ENCODE data around the gene SRP9.
"Not testable (repeated sequence)": the region's sequence is repeated elsewhere in the genome, so short reads cannot be mapped to it uniquely, and the experiment has no call there.

SRP9 gene

GRCh38 chr1:225752245-225752644 is 25.4 kb upstream of the SRP9 start:
- H3K4me3 ChIP-seq (ENCODE audit: low read length) = no peak overlapping the region
- DNase-seq (ENCODE audit: low read depth, low spot score) = no peak

- DNase-seq (ENCODE audit: low read depth, low spot score) = no peak
- no peak overlapping the region for H3K4me3 ChIP-seq (ENCODE audit: low read length)
Measured at GRCh38 chr1:225754940-225755641, 22.5 kb upstream of the SRP9 start.

GRCh38 chr1:225755671-225756319 is 21.8 kb upstream of the SRP9 start:
- H3K4me3 ChIP-seq (ENCODE audit: low read length) = no peak overlapping the region
- DNase-seq (ENCODE audit: low read depth, low spot score) = no peak

DNA sequence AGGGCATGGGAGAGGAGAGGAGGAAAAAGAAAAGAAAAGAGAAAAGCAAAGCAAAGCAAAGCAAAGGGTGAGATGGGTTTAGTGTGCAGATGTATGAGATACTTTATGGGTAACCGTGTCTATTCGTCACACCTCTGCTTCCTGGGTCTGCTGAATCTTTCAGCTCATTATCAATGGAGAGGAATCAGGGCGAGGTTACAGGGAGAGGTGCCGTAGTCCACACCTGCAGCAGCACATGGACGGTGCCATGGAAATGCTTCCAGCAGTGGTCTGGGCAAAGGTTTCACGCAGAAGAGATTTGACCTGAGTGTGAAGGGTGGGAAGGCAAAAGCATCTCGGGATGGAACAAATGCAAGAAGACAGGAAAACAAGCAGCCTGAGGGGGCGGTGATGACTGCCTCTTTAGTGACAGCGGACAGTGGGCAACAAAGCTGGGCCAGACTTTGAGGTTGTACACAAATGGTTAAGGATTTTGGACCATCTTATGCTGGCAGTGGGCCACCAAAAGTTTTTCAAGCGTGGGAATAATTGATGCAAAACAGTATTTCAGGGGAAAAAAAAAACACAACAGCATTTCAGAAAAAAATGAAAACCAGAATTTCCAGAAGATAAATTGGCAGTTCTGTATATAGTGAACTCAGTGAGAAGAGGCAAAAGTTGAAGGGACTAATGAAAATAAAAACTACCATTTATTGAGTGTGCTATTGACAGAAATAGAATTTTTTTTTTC is 19.5 kb upstream of the SRP9 start:
- no peak overlapping the region for H3K4me3 ChIP-seq (ENCODE audit: low read length)
- no peak for DNase-seq (ENCODE audit: low read depth, low spot score)

- DNase-seq (ENCODE audit: low read depth, low spot score); H3K4me3 ChIP-seq (ENCODE audit: low read length): not testable (repeated sequence)
Measured at GRCh38 chr1:225759972-225760371, 17.7 kb upstream of the SRP9 start.

GRCh38 chr1:225760531-225760930 is 17.1 kb upstream of the SRP9 start:
- H3K4me3 ChIP-seq (ENCODE audit: low read length) = no peak overlapping the region
- no peak for DNase-seq (ENCODE audit: low read depth, low spot score)

- DNase-seq (ENCODE audit: low read depth, low spot score); H3K4me3 ChIP-seq (ENCODE audit: low read length): not testable (repeated sequence)
Measured at GRCh38 chr1:225761395-225761794, 16.2 kb upstream of the SRP9 start.

DNA sequence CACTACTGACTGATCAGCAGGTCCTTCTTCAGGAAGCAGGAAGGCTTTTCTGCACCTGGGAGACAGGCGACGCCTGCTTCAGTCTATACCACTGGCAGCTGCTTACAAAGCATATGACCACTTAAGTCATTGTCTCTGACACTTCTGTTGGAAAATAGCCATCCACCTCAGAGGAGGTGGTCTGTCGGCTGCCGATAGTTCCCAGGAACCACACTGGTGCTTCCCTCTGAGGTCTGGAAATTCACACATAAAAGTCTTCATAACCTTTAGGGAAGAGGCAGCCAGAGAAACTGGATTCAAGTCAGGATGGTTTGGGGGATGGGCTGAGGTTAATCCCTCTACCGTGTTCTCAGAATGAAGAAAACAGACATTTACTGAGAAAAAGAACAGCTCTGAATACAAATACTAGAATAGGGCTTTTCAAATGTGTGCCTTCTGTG is 15.6 kb upstream of the SRP9 start:
- DNase-seq (ENCODE audit: low read depth, low spot score) = no peak
- H3K4me3 ChIP-seq (ENCODE audit: low read length) = no peak overlapping the region

GRCh38 chr1:225762444-225762843 is 15.2 kb upstream of the SRP9 start:
- DNase-seq (ENCODE audit: low read depth, low spot score) = no peak
- no peak overlapping the region for H3K4me3 ChIP-seq (ENCODE audit: low read length)

DNA sequence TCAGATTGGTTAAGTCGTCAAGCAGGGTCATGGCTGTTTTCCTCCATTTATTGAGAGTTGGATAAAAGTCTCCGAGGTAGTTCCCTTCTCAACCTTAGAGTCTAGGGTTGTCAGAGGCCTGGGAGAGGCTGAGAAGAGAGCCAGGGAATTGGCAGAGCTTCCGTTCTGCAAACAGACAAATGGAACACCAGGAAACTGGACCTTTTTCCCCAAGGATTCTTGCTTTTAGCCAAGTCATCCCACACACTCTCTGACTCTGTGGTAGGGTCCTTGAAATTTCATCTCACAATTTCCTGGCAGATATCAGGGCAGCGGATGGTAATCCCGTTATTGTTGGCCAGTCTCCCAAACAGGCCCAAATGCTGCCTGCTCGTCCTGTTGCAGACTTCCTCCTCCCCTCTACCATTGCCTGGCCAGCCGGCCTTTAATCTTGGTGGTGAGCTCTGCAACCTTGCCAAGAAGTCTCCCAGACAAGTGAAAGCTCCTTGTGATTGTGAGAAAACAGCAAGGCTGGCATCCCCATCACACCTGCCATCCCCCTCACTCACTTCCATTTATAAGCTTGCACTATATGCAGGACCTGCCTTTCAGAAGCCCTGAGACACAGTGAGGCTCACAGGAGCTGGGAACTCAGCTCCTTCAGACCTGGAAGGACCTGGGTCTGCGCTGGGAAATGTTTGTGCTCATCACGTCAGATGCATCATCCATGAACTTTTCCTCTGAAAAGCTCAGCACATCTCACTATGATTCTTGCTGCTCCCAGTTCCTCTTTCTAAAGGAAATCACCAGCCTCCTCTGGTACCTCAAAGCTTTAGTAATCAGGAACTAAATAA is 13.7 kb upstream of the SRP9 start:
- DNase-seq (ENCODE audit: low read depth, low spot score) = no peak
- no peak overlapping the region for H3K4me3 ChIP-seq (ENCODE audit: low read length)

DNA sequence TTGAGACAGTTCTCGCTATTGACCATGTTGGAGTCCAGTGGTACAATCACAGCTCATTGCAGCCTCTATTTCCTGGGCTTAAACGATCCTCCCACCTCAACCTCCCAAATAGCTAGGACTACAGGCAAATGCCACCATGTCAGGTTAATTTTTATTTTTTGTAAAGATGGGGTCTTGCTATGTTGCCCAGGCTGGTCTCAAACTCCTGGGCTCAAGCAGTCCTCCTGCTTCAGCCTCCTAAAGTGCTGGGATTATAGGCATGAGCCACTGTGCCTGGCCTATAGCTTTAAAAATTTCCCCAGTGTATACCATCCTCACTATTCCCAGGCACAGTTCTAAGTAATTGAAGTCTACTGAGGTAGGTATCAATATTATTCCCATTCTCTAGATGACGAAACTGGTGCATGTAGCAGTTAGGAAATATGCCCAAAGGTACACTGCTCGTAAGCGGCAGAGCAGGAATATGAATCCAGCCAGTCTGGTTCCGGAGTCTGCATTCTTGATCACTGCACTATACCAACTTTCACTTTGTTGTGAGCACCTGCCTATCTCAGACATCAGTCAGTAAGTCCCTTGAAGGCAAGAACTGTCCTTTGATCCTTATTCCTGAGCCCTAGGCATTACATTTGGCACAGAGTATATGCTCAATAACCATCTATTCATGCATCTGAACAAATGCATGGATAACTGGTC is 11.5 kb upstream of the SRP9 start:
- H3K4me3 ChIP-seq (ENCODE audit: low read length) = no peak overlapping the region
- DNase-seq (ENCODE audit: low read depth, low spot score) = no peak

DNA sequence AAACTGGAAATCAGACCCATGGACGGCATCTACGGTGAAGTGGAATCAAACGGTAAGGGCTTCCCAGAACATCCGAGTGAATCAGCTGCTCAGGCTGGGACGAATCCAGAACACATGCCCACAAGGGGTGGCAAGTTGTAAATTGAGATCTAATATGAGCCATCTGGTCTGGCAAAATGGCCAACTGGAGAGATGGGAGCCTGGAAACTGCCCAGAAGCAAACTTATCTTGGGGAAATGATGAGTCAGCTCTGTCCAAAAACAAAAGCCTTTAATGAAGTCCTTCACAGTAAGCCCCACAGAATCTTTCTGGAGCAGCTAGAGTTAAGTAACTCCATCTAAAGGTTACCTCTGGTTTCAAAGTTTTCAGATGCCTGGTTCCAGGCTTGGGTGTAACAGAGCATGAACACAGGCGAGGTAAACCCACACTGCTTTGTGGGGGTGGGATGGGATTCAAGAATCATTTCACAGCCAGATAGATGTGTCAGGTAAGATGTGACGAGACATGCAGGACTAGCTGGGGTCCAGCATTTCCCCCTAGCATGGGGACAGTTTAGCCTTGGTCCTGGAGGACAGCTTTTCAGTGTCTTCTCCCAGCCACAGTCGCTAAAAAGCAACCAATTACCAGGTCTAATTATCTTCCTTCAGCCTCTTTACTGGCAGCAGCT is 10.5 kb upstream of the SRP9 start:
- no peak overlapping the region for H3K4me3 ChIP-seq (ENCODE audit: low read length)
- DNase-seq (ENCODE audit: low read depth, low spot score) = no peak

DNA sequence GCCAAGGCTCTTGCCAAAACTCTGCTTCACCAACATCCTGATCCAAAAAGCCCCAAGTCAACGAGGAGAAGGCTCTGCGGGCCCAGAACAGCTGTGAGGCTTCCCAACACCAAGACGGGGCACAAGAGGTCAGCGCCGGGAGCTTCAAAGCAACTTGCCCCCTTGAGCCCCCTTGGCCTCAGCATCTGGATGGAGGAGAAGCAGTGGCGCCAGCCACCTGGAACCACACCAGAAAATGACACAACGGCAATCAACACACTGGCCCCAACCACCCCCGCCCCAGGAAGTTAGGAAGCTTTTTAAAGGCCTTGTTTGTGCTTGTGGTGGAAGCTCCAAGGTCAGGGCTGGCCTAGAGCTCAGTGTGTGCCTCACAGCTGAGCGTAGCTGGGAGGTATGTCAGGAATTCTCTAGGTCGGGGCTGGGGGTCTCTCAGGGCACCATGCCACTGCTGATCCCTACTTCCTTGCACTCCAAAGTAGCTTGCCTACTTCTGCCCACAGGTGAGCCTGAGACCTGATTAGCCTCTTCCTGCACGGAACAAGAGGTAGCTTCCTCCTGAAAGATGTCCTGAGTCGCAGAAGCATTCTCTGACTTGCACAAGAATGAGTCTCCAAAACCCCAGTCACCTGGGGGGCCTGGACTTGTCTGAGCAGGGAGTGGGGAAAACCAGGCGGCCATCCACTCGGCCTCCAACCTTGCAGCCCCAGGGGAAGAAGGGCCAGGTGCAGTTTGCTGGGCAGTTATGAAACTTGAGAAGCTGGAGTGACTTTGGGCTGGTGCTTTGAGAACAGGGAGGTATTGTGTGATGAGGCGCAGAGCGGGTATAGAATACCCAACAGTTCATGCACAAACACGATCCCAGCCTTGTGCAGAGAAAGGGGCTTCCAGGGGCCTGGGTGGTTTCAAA is 9.7 kb upstream of the SRP9 start:
- DNase-seq (ENCODE audit: low read depth, low spot score) = no peak
- no peak overlapping the region for H3K4me3 ChIP-seq (ENCODE audit: low read length)

DNA sequence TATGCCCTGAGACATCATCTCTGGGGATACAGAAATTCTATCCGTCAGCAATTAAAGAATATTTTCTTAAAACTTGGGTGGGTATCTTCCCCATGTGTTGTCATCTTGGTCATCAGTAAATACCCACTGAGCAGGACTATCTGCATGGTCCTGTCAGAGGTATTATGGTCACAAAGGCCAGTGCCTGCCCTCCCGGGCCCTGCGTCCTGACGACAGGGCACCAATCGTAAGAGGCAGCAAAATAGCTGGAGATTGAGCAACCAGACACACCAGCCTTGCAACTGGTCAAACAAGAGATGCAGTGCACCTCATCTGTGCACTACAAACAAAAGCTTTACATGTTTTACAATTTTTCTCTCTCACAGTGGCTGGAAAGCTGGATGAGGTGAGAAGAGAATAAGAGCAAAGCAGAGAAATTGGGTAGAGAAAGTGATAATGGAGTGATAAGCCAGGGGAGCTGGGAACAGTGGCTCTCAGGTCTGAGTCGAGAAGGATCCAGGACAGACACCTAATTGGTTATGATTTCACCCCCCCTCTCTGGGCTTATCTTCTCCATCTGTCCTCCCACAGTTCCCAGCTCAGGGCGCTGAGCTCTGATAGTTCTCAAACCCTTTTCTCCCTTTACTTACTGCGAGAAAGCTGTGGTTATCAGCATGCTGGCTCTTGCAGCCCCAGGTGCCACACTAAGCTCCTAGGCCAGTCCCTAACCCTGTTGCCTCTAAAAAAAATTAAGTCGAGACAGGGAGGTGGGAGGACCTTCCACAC is 8.8 kb upstream of the SRP9 start:
- no peak for DNase-seq (ENCODE audit: low read depth, low spot score)
- H3K4me3 ChIP-seq (ENCODE audit: low read length) = no peak overlapping the region

DNA sequence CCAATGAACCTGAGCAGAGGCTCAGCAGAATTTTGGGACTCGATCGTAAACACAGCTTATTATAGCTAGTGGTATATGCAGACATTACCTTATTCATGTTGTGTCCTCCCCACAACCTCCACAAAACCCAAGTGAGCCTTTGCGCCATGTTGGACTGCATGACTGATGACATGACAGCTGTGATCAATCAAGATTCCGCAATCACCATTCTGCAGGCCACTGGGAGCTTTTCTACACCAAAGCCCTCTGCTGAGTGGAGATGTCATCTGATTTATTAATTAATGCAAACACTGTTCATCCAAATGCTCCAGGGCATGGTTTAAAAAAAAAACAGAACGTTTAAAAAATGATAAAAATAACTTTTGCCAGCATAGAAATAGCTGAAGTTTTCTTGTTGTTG is 7.9 kb upstream of the SRP9 start:
- H3K4me3 ChIP-seq (ENCODE audit: low read length) = no peak overlapping the region
- DNase-seq (ENCODE audit: low read depth, low spot score) = no peak

DNA sequence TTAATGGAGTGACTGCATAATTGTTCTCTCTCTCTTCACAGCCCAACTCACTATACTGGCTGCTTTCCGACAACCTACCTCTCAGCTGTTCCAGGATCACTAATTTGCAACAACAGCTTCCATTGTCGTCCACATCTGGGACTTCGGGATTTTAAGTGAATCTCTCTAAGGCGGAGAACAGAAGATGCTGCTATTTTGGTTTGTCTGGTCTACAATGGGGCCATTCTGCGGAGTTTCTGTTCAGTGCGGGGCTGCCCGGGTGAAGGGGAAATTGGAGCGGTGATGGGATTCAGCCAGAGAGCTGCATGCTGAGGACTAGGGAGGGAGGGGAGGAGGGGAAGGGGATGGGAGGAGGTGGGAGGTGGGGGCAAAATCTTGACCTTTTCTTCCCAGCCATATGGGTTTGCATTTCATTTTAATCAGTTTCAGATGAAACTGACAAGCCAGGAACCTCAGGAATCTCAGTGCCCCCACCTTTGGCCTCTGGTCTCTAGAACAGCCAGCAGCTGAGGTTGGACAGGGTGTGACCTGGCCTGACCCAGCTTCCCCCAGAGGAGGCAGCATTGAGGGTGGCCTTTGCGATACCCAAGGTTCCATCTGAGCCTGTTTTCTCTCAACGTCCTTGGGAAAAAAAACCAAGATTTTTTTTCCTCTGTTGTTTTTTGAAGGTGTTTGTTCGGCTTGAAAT is 6.9 kb upstream of the SRP9 start:
- H3K4me3 ChIP-seq (ENCODE audit: low read length) = no peak overlapping the region
- DNase-seq (ENCODE audit: low read depth, low spot score) = no peak

Measured in Jurkat, Clone E6-1 (cell line).